Colon (tissue), 2 donors: Measurements from ENCODE around the gene PERCC1.

Experiments
- FAIRE-seq: peaks from 2 replicates; lab custom pipeline; 2012; peaks lifted over from hg19 to GRCh38; lab: Jason Lieb, UNC
- donor health status: control.
- donor health status: control.

Gene PERCC1

DNA sequence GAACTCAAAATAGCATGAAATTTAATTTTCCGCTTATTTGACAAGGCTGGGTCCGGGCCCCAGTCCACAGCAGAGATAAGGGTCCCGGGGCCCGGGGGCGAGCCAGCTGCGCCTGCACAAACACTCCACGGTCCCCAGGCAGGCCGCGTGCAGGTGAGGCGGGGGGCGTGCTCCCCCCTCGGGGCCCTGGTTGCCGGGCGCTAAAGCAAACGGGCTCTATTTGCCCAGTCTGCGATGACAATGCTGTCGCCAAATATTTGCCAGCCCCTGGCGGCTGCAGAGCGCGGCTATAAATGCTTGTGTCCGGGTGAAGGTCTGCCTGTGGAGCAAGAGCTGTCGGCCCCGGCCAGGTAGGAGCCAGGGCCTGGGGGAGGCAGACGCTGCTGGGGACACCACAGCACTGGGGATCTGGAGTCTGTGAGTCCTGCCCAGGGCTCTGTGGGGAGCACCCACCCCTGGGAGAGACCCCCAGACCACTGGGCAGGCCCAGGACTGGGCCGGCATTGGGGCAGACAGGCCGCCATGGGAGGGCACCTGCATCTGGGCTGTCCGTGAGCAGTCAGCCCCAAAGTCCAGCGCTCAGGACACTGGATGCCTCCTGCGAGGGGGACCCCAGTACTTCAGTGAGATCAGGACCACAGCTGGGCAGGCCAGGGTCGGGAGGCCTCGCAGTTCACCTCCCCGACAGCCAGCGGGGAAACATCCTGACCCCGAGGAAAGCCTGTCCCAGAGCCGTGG lies at the start of gene PERCC1:
Gene PERCC1 (plus strand): TSS at position 320 of the 738 bp plus-strand sequence. CDS start 1,516 bp downstream, outside the sequence.
- no peak for FAIRE-seq

DNA sequence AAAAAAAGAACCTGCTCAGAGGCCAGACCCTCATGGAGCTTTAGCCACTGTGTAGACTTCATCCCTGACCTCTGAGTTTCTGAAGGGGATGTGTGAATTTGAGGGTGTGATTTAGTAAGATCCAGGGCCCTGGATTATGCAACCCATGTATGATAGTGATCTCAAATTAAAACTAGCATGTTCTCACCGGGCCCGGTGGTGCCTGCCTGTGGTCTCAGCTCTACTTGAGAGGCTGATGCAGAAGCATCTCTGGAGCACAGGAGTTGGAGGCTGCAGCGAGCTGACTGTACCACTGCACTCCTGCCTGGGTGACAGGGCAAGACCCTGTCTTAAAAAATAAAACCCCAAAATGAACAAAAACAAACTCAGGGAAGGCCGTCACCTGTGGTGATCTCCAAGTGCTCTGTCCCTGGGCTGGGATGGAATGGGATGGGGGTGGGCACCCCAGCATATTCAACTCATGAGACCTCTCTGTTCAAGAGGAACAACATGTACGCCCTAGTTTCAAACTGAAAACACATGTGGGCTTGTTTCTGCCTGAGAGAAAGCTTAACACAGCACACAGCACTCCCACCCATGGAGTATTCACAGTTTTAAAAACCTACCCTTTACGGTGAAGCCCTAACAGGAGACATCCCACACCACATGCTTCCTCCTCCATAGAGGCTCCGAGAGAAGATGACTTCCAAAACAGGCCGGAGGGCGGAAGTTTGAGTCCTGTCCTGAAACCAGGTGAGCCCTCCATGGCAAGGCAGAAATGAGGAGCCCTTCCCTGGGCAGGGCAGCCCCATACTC lies 49.1 kb upstream of the PERCC1 start:
- no peak for FAIRE-seq

DNA sequence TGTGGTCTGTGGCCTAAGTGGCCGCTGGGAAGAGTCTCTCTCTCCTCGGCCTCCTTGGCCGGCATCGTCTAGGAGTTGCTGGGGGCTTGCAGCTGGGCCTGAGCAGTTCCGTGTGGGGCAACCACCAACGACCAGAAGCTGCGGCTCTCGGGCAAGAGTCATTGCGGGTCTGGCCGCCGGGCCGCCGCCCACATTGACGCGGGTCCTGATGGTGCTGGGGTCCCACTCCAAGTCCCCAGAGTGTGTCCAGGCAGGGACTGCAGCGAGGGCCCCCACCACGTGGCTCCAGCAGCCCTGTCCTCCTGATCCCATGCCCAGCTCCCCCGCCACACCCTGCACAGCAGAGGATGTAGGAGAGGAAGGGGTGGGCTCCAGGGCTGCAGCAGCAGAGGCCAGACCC lies 47.3 kb upstream of the PERCC1 start:
- no peak for FAIRE-seq

DNA sequence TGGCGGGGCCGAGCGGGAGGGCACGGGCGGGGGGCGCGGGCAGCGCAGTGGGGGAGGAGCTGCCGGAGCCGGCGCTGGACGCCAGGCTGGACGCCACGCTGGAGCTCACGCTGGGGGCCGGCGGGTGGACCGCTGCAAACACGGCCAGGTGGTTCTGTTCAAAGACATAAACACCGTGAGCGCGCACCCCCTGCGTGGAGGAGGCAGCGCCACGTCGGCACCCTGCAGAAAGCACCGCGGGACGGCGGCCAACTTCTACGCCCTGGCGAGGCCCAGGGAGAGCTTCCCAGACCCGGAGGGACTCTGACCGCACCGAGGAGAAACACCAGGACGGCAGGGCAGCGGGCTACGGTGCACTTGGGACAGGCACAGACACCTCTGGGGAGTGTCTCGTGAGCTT lies 45.6 kb upstream of the PERCC1 start:
- no peak for FAIRE-seq

DNA sequence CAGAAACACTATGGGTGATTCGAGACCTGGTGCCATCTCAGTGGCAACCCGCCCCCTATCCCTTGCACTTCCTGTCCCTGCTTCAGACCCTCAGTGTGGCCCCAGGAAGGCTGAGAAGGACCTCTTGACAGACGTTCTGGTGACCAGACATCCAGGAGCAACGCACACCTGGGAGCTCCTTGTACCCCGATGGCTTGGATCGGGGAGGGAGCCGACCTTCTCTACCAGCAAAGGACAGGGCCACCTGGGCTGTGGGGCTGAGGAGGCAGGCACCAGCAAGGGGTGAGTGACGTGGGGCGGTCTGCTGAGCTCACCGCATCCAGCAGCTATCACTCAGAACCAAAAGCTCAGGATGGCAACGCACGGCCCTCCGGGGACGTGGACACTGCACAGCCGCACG lies 43.5 kb upstream of the PERCC1 start:
- FAIRE-seq: no peak

DNA sequence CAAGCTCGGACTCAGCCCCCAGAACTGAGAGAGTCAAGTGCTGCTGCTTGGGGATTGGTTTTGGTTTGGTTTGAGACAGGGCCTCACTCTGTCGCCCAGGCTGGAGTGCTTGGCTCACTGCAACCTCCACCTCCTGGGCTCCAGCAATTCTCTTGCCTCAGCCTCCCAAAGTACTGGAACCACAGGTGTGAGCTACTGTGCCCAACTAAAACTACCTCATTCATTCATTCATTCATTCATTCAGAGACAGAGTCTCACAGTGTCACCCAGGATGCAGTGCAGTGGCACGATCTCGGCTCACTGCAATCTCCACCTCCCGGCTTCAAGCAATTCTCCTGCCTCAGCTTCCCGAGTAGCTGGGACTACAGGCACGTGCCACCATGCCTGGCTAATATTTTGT lies 41.1 kb upstream of the PERCC1 start:
- no peak for FAIRE-seq

DNA sequence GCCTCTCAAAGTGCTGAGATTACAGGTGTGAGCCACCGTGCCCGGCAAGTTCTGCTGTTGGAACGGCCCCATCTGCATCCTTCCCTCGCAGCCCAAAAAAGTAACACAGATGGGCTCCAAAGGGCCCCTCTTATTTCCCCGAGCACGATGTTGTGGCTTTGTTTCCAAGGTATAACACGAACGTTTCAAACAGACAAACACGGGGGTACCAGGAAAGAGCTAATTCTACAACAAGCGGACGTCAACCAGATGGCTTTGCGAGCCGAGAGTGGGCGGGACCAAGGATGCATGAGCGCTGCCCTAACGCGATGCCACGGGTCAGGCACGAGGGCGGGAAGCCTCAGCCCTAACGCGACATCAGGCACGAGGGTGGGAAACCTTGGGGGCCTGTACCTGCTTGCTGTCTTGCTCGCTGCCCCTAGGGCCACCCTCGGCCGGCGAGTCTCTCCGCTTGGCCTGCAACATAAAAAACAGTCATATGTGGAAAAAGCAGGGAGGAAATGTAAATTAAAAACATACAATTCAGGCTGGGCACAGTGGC lies 40.6 kb upstream of the PERCC1 start:
- FAIRE-seq: no peak

DNA sequence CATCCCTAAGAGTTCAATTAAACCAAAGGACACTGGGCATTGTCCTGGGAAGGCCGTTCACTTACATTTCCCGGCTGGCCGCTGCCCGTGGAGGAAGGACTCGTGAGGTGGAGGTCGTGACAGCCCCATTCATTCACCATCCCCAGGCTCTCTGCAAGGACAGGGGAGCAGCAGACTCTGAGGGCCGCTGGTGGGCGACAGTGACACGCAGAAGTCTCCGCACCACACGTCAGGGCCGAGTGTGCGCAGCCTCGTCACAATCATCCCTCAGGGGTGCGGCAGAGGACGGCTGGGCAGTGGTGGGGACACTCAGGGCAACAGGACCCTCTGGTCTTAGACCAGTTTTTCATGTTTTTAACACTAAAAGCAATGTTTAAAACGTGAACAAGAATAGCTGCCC lies 38.1 kb upstream of the PERCC1 start:
- no peak for FAIRE-seq

DNA sequence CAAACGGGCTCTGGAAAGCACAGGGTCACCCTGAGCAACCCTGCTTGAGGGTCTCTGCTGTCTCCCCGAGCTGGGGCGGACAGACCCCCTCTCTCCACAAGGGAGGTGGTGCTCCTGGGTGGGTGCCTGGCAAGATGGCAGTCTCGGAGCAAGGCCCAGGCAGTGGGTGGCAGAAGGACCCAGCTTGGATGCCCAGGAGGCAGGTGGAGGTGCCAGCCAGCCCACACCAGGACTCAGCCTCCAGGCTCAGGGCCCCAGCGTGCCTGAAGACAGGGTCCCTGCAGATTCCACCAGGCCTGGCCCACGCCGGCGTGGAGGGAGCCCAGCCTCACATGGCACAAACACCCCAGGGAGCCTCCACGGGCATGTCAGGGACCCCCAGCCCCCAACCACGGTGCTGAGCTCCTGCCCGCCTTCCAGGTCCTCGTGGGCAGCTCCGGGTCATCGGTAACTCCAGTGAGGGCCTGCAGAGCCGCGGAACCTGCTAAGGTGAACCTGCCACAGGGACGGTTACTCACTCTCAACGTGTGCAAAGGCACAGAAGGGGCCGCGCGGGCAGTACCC lies 37.2 kb upstream of the PERCC1 start:
- no peak for FAIRE-seq

DNA sequence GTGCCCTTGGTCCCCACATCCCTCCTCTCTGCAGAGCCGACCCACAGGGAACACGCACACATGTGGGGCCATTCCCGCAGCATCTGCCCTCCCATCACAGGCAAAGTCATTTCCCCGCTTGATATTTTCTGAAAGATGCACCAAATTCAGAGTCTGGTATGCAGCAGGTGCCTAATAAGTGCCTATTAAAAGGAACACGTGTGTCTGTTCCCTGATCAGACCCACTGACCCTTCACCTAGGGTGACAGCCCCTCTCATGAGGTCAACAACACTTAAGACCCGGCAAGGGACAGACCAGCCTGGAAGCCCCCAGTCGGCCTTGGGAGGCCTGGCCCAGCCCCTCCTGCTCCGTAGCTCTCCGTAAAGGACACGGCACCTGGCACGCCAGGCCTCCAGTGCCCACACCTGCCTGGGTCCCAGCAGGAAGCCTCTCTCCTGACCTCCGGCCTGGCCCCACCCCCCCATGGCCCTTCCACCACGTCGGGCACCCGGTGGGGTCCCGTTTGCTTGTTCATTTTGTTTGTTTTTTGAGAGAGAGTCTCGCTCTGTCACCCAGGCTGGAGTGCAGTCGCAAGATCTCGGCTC lies 36.4 kb upstream of the PERCC1 start:
- FAIRE-seq: no peak

DNA sequence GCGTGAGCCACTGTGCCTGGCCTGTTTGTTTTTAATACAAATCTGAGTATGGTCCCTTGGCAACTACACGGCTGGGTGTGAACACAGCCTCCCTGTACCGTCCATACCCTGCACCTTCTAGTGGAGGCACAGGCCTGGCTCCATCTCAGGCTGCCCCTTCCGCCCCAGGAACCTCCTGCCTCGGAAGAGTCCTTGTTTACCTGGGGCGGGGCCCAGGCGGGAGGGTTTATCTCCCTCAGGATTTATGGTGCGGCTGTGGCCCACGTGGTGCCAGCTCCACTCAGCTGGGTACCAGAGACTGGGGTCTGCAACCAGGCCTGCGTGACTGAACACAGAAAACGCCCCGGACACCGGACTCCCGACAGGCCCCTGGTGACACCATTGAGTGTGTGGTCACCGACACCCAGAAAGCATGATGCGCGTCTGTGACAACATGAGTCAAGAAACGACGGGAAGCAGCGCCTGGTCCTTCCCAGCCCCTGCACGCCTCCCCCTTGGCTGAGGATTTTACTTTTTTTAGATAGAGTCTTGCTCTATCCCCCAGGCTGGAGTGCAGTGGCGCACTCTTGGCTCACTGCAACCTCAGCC lies 35.3 kb upstream of the PERCC1 start:
- FAIRE-seq: no peak

DNA sequence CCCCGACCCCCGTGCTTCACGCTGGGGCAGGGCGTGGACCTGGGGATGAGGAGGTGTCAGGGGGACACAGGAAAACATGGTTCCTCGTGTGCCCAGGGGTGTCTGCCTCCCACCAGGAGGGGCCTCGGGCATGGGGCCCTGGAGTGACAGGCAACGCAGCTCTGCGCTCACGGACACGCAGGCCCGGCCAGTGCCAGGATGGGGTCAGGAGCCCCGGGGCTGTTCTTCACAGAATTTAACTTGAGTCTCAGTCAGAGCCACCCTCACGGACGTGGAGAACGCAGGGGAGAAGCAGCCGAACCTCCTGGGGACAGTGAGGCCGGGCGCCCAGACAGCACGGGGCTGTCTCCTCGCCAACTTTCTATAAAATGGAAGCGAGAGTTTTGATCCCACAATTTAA lies 33.1 kb upstream of the PERCC1 start:
- FAIRE-seq: no peak

DNA sequence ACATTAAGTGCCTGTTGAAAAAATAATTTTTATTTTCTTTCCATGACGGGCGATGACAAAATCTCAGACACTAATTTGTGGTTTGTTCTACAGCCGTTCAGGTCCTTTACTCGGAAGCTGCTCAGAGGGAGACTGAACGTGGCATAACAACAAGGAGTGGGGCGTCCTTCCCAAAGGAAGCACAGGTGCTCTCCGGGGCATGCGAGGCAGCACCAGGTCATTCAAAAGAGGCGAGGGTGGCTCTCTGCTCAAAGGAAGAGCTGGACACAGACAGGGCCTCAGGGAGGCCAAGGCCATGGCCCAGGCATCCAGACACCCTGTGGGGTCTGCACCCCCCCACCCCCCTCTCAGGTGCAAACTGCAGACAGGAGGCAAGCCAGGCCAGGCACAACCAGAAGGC lies 32.5 kb upstream of the PERCC1 start:
- no peak for FAIRE-seq

DNA sequence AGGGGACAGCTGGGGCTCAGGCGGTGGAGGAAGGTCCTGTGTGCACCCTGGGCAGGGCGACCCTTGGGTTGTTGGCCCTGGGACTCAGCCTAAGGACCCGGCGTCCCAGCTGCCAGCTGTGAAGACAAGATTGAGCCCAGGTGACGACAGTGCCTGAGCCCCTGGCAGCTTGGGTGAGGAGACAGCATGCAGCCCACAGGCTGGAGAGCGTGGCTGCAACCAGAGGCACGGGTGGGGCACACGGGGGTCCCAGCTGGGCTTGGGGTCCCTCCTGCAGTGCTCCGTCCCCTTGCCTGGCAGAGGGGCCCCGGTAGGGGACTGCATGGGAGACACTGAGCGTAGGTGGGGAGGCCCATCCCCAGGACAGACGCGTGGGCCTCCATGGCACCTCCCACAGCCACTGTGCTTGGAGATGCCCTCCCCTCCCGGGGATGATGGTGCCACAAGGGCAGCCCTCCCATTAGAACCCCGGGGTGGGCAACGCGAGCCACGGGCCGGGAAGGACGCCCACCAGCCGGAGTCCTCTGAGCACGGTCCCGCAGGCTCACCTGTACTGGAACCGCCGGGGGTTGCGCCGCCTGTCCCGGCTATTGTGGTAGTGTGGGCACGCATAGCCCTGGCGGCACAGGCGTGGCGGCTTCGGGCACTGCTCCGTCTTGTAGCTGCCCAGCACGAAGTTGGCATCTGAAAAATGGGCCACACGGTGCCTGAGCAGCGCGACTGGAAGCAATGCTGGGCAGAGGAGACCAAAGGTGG lies 31.9 kb upstream of the PERCC1 start:
- FAIRE-seq: no peak

DNA sequence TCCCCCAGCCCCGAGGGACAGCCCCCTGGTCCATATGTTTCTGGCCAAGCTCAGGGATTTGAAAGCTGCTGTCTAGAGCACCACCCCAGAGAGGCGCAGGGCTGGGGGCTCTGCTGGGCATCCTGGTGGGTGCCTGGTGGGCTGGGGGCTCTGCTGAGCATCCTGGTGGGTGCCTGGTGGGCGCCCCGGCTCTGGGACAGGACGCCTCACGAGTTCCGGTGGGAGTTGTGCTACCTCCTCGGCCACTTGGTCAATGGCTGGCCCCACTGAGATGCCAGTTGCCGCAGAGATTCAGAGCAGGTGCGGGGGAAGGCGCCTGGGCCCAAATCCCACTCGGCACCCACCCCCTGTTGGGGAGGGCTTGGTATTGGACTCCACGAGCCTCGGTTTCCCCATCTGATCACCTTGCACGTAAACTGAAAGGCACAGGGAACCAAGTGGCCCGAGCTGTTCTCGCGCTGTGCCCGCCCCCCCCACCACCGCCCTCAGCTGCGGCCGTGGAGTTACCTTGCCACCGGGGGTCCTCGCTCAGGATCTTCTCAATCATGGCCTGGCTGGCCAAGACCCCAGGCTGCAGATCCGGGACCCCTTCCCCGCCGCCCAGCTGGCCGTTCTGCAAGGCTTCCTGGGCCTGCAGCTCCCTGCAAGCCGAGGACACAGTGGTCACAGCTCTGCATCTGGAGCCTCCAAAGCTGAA lies 29.7 kb upstream of the PERCC1 start:
- no peak for FAIRE-seq

DNA sequence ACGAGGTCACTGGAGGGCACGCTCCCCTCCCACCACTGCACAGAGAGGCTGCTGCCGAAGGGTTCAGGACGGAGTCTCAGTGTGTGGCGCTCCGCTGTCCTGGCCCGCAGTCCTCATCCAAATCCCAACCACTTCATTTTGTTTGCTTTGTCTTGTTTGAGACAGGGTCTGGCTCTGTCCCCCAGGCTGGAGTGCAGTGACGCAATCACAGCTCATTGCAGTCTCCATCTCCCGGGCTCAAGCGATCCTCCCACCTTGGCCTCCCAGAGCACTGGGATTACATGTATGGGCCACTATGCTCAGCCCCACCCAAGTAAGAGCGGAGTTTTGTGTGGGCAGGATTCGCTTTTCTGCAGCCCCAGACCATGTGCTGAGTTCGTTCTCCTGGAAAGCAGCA lies 29.1 kb upstream of the PERCC1 start:
- no peak for FAIRE-seq

DNA sequence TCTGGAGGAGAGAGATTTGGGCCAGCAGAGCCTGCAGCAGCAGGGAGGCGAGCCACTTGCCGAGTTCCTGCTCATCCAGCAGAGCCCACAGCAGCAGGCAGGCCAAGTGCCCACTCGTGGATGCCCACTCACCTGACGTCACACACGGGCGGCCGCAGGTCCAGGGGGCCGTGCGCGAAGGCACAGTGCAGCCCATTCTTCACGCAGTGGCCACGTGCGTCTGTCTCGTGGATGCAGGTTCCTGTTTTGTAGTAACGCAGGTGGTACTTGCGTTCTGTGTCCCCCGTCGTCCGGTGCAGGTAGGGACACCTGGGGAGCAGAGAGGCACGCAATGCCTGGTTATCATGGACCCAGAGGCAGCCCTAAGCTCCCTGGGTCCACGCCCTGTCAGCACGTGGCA lies 27.8 kb upstream of the PERCC1 start:
- FAIRE-seq: no peak

DNA sequence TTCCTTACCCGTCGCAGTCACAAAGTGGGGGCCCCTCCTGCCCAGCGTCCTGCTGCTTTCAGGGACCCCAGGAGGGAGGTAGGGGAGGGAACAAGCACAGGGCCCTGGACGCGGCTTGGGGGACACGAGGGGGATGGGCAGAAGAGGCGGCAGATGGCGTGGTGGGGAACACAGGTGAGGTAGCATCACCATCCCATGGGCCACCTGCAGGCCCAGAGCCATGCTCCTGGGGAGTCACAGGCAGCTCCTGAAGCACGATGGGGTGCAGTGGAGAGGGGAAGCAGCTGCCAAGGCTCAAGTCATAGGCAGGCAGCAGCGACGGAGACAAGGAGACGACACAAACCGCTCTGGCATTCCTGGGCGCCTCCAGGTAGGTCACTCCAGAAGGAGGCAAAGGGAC lies 27.1 kb upstream of the PERCC1 start:
- no peak for FAIRE-seq

DNA sequence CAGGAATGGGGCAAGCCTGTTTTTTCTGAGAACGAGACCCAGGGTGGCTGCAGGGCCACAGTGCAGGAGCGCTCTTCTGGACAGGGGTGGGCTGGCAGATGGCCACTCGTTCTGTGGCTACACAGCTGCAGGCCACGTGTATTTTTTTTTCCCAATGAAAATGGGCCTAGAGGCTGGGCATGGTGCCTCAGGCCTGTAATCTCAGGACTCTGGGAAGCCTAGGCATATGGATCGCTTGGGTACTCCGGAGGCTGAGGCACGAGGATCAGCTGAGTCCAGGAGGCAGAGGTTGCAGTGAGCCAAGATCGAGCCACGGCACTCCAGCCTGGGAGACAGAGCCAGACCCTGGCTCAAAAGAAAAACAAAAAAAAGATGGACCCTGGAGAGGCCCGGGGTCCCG lies 23.1 kb upstream of the PERCC1 start:
- FAIRE-seq: no peak

DNA sequence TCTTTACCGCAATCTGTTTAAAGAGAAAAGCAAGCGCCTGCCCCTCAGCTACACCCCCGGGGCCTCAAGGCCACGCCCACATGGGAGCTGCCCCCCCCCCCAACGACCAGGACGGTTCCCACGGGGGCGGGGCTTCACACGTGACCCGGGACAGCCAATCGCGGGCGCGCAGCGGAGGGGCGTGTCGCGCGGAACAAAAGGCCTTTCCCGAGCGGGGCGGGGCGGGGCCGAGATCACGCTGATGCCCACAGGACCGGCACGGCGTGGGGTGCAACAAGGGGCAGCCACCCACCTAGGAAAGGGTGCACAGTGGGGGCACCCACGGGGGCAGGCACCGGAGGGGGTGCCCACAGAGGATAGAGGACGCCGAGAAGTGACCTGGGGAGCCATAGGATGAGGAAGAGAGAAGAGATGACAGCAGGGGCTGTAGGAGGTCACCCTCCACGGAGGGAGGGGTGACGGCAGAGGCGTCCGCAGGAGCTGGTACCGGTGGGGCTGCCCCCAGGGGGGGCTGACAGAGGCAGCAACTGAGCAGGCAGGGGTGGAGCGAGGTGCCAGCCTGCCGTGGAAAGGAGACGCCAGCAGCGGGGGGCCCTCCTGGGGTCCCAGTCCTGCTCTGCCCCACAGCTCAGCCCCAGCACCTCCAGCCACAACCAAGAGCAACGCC lies 22.6 kb upstream of the PERCC1 start:
- no peak for FAIRE-seq
